ENCODE measurements around the gene TBC1D22A. TPM values are rescaled to one million over a fixed set of nuclear protein-coding genes. Genes with fewer than 3 reads are reported as not detected.

The TBC1D22A gene
- total RNA-seq, 3 donors from 2014 or later = 19.0 to 23.6 (median 23.6) TPM

GRCh38 chr22:46865642-46866041 lies 103.2 kb downstream of the TBC1D22A start:
- Histone ChIP-seq H3K4me3 (no peak overlapping the region), H3K9me3 (no peaks in the 10 kb centered on the region), H3K36me3 (no peaks in the 10 kb centered on the region), H3K4me1 (no peaks in the 10 kb centered on the region), H3K27me3 (no peaks in the 10 kb centered on the region), H3K27ac (no peak overlapping the region)
- no peak for DNase-seq (ENCODE audit: low spot score in 2 of 2)
- TF ChIP-seq CTCF (IDR thresholded peaks at IDR 0.05) (no peak), POLR2A (IDR thresholded peaks at IDR 0.05) (no peak), POLR2AphosphoS5 (IDR thresholded peaks at IDR 0.05) (no peak)
- intact Hi-C loops (cut with DNase I; ENCODE audit: low total_unique reads) = no loop called here

DNA sequence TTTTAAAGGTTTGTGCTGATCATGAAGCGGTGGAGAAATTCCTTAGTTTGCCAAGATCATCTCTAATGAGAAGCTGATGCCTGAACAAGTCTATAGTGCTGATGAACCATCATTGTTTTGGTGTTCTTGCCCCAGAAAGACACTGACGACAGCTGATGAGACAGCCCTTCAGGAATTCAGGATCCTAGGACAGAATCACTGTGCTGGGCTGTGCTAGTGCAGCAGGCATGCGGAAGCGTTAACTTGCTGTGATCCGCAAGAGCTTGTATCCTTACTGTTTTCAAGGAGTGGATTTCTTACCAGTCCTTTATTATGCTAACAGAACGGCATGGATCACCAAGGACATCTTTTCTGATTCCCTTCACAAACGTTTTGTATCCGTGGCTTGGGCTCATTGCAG lies 104.1 kb downstream of the TBC1D22A start:
- Histone ChIP-seq H3K36me3 (no peaks in the 10 kb centered on the region), H3K9me3 (peaks cover 0 to 9% of the 10 kb centered on the region in 2 donors), H3K4me1 (no peaks in the 10 kb centered on the region), H3K27me3 (no peaks in the 10 kb centered on the region), H3K27ac (no peak overlapping the region), H3K4me3 (no peak overlapping the region)
- intact Hi-C loops (cut with DNase I; ENCODE audit: low total_unique reads) = no loop called here
- DNase-seq (ENCODE audit: low spot score in 2 of 2) = no peak
- TF ChIP-seq POLR2A (IDR thresholded peaks at IDR 0.05) (no peak), CTCF (IDR thresholded peaks at IDR 0.05) (no peak), POLR2AphosphoS5 (IDR thresholded peaks at IDR 0.05) (no peak)

DNA sequence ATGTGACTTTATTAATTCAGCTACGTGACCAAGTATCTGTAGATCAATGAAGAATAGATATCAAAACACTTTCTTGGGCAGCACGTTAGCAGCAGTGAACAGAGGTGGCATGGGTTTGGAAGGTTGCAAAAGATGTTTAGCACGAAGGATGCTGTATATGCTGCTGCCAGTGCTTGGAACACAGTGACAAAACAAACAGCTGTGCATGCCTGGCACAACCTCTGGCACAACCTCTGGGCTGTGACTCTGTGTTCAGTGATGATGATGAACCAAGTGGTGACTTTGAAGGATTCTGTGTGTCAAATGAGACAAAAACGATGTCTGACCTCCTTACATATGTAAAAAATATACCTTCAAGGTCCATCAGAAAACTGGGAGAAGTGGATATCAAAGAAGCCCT lies 104.7 kb downstream of the TBC1D22A start:
- Histone ChIP-seq H3K4me3 (no peak overlapping the region), H3K27ac (no peak overlapping the region), H3K4me1 (no peaks in the 10 kb centered on the region), H3K36me3 (no peaks in the 10 kb centered on the region), H3K9me3 (peaks cover 0 to 14% of the 10 kb centered on the region in 2 donors), H3K27me3 (no peaks in the 10 kb centered on the region)
- DNase-seq (ENCODE audit: low spot score in 2 of 2) = no peak
- TF ChIP-seq POLR2AphosphoS5 (IDR thresholded peaks at IDR 0.05) (no peak), CTCF (IDR thresholded peaks at IDR 0.05) (no peak), POLR2A (IDR thresholded peaks at IDR 0.05) (no peak)
- intact Hi-C loops (cut with DNase I; ENCODE audit: low total_unique reads) = no loop called here

- intact Hi-C loops (cut with DNase I; ENCODE audit: low total_unique reads) = no loop called here
- no peak for DNase-seq (ENCODE audit: low spot score in 2 of 2)
- Histone ChIP-seq H3K9me3 (peaks cover 0 to 14% of the 10 kb centered on the region in 2 donors), H3K27me3 (no peaks in the 10 kb centered on the region), H3K4me3 (no peak overlapping the region), H3K36me3 (no peaks in the 10 kb centered on the region), H3K27ac (no peak overlapping the region), H3K4me1 (no peaks in the 10 kb centered on the region)
- TF ChIP-seq CTCF (IDR thresholded peaks at IDR 0.05) (no peak), POLR2AphosphoS5 (IDR thresholded peaks at IDR 0.05) (no peak), POLR2A (IDR thresholded peaks at IDR 0.05) (no peak)
Observed at GRCh38 chr22:46869329-46869728, 106.9 kb downstream of the TBC1D22A start.

GRCh38 chr22:46869831-46870441 lies 107.5 kb downstream of the TBC1D22A start:
- intact Hi-C loops (cut with DNase I; ENCODE audit: low total_unique reads) = no loop called here
- no peak overlapping the region for H3K4me3 ChIP-seq
- H3K9me3 ChIP-seq = peaks cover 0 to 14% of the 10 kb centered on the region in 2 donors
- no peaks in the 10 kb centered on the region for H3K27me3 ChIP-seq
- TF ChIP-seq POLR2AphosphoS5 (IDR thresholded peaks at IDR 0.05) (no peak), CTCF (IDR thresholded peaks at IDR 0.05) (no peak), POLR2A (IDR thresholded peaks at IDR 0.05) (no peak)
- DNase-seq (ENCODE audit: low spot score in 2 of 2) = no peak
- no peaks in the 10 kb centered on the region for H3K4me1 ChIP-seq
- H3K36me3 ChIP-seq = no peaks in the 10 kb centered on the region
- H3K27ac ChIP-seq = no peak overlapping the region
